AG09309 (cell line): Measurements from ENCODE around the gene UNC45A.
"Not testable (repeated sequence)": the region's sequence is repeated elsewhere in the genome, so short reads cannot be mapped to it uniquely, and the experiment has no call there.

Experiments
- DNase-seq: peaks from one replicate; pipeline ENCODE4 v3.0.0-alpha.2; 2010; ENCODE audit warnings: low read depth
- H3K4me3 ChIP-seq: 2 replicates; pipeline ENCODE4 v1.5.1; 2011; ENCODE audit warnings: mild to moderate bottlenecking, low read depth, low read length, moderate library complexity; ENCODE audit not compliant: control insufficient read depth
- TF ChIP-seq, protein P1 (sequence below): IDR thresholded peaks from 2 replicates; pipeline ENCODE4 v1.5.1; 2011; ENCODE audit warnings: mild to moderate bottlenecking, low read depth, low read length, inconsistent platforms; ENCODE audit not compliant: insufficient read depth, control insufficient read depth; ENCODE audit errors: missing control alignments

Gene UNC45A

DNA sequence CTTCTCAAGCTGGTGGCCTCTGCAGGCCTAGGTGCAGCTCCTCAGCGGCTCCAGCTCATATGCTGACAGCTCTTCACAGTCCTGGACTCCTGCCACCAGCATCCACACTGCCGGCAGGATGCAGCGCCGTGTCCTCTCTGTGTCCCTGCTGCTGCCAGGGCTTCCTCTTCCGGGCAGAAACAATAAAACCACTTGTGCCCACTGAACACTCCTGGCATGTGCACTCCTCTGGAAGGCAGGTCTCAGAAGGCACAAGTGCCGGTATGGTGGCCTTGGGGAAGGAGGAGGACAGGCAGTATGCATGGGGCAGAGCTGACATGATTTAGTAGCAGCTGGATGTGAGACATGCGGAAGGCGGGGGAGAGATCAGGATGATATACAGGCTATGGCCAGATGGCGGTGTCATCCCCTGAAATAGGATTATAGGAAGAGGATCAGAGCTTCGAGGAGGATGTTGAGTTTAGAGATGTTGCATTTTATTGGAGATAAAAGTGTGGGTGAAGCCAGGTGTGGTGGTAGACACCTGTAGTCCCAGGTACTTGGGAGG is 39.4 kb upstream of the UNC45A start:
- DNase-seq, result no peak
- TF ChIP-seq, protein P1, sequence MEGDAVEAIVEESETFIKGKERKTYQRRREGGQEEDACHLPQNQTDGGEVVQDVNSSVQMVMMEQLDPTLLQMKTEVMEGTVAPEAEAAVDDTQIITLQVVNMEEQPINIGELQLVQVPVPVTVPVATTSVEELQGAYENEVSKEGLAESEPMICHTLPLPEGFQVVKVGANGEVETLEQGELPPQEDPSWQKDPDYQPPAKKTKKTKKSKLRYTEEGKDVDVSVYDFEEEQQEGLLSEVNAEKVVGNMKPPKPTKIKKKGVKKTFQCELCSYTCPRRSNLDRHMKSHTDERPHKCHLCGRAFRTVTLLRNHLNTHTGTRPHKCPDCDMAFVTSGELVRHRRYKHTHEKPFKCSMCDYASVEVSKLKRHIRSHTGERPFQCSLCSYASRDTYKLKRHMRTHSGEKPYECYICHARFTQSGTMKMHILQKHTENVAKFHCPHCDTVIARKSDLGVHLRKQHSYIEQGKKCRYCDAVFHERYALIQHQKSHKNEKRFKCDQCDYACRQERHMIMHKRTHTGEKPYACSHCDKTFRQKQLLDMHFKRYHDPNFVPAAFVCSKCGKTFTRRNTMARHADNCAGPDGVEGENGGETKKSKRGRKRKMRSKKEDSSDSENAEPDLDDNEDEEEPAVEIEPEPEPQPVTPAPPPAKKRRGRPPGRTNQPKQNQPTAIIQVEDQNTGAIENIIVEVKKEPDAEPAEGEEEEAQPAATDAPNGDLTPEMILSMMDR, result peak; percentile 9
- no peak overlapping the region for H3K4me3 ChIP-seq

DNA sequence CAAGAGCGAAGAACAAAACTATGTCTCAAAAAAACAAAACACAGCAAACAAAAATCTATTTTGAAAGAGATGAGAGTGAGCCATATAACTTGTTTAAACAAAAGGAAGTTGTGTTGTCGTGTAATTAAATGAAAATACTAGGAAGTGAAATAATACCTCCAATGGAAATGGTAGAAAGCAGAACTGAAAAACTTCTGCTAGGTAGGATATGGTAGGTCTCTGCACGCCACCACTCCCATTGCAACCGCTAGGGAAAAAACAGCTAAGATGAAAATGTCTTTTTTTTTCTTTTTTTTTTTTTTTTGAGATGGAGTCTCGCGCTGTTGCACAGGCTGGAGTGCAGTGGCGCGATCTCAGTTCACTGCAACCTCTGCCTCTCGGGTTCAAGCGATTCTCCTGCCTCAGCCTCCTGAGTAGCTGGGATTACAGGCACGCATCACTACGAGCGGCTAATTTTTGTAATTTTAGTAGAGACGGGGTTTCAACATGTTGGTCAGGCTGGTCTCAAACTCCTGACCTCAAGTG is 37.9 kb upstream of the UNC45A start:
- not testable (repeated sequence) for H3K4me3 ChIP-seq, DNase-seq

DNA sequence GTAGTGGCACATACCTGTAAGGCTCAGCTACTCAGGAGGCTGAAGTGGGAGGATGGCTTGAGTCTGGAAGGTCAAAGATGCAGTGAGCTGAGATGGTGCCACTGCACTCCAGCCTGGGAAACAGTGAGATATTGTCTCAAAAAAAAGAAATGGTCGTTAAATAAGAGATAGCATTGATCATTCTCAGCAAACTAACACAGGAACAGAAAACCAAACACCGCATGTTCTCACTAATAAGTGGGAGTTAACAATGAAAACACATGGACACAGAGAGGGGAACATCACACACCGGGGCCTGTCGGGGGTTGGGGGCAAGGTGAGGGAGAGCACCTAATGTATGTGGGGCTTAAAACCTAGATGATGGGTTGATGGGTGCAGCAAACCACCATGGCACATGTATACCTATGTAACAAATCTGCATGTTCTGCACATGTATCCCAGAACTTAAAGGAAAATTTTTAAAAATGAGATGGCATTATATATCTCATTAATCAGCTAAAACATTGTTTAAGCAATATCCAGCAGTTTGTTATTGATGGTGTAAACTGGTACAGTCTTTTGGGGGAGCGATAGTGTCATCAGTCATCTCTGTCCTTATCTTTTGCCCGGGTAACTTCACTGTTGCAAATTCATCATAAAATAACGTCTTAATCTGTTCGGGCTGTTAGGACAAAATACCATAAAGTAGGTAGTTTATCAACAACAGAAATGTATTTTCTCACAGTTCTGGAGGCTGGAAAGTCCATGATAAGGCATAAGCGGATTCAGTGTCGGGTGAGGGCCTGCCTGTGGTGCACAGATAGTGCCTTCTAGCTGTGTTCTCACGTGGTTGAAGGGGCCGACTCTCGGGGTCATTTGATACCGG is 33.7 kb upstream of the UNC45A start:
- no peak for DNase-seq
- no peak overlapping the region for H3K4me3 ChIP-seq
- TF ChIP-seq, protein P1, result no peak

DNA sequence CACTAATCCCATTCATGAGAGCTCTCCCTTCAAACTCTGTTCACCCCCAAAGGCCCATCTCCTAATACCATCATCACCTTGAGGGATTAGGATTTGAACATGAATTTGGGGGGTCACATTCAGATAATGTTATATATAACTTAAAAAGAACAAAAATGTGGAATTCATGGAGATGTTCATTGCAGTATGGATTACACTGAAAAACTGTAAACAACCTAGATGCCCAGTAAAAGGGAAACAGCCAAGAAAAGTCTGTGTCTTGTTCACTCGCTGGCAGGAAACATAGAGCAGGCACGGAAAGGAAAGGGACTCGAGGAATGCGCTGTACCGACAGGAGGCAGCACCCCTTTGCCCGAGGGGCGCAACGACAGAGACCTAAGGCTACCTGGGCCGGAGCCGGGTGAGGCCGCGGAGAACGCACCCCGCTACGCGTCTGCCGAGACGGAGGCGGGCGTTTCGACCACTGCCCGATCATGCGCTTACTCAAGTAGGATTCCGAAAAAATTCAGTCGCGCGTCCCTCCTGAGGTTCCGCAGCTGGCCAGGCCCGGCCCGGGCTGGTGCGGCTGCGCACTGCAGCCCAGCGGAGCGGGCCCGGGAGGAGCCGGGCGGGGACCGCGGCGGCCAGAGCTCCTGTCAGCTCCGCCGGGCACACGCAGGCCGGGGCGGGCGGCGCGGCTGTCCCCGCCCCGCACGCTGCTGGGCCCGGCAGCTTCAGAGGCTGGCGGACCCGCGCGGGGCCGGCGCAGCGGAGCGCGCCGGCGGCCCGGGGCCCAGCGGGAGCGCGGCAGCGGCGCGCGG is 32.8 kb upstream of the UNC45A start:
- DNase-seq, result peak; percentile 23
- TF ChIP-seq, protein P1, result peak; percentile 86
- H3K4me3 ChIP-seq, result peak overlapping the region; percentile 74

DNA sequence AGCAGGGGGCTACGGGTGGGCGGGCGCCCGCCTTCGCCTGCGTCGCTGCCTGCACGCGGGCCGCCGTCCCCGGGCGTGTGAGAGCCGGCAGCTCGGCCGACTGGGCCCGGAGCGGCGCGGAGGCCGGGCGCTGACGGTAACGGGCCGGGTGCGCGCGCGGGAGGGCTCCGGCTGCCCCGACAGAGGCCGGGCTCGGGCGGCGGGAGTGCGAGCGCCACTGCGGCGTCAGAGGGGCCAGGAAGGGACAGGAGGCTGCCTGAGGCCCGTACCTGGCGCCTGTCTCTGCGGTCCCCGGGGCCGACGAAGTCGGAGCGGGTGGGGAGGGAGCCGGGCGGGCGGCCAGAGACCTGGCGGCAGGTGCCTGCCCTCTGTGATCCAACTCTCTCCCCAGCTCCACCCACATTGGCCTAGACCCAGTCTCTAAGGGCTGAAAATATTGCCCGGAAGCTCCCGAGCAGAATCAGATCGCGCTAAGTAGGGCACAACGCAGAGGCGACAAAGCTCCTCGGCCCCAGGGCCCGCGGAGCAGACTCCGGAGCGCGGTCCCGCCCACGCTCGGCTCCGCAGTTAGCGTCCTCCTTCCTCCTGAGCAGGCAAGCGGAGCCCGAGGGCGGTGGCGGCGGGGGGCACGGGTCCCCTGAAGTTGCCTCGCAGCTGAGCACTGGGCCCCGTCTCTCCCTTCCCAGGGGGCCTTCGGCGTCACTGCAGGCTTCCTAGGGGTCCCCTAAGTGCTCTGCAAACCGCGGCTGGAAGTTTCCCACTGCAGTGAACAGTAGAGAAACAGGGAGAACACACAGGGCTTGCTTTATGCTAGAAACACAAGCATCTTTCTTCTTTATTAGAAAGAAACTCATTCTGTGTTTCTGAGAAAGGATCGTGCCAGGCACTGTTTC is 32.0 kb upstream of the UNC45A start, which contains the start of gene MAN2A2:
TSS of gene MAN2A2 (plus strand) at position 463 of the 893 bp plus-strand sequence. CDS start 906 bp downstream, outside the sequence.
- H3K4me3 ChIP-seq, result peak within 1 kb of the TSS; percentile 74
- DNase-seq, result no peak
- TF ChIP-seq, protein P1, result no peak

DNA sequence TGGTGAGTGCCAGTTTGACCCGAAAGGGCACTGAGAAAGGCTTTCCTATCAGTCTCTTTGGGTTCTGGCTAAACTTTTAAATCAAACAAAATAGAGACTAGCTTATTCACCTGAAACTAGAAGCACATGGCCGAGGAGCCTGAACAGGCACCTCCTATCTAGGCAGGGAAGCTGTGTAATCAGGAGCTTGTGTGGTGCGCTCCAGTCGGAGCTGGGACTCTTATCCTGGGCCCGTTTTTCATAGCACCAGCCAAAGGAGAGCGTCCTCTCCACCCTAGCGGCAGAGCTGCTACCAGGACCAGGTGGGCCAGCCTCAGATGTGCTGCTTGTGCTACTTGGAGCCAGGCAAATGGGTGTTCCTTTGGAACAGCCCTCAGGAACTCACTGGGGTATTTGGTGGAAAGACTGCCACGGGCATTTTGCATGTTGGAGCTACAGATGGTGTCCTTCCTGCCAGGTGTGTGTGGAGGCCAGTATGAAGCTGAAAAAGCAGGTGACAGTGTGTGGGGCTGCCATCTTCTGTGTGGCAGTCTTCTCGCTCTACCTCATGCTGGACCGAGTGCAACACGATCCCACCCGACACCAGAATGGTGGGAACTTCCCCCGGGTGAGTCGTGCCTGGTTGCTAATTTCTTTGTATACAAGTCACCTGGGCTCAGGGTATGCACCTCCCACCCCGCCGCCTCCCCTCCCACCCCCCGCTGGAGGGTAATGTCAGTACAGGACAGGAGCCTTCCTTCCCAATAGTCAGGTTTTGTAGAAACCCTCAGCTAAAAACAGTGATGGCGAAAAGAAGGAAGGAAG is 31.1 kb upstream of the UNC45A start:
- TF ChIP-seq, protein P1, result no peak
- no peak for DNase-seq
- peak overlapping the region; percentile 74; the same call in 1 of the 2 replicates for H3K4me3 ChIP-seq
